Thyroid gland (tissue), 4 donors: Measurements from ENCODE around the gene NTN1.

Source experiments
- CTCF ChIP-seq, 6 experiments: fragments of 200-600 bp in 3 of 6; fragments of 450-650 bp in 3 of 6; sonication (generic) in 3 of 6; IDR thresholded peaks; one replicate each; pipeline ENCODE4 v1.5.1; 2016 to 2019; ENCODE audit warnings: antibody characterized with exemption in 6 of 6, mild to moderate bottlenecking in 2 of 6, inconsistent platforms in 1 of 6, moderate library complexity in 1 of 6
- POLR2A ChIP-seq, 2 donors: fragments of 450-650 bp; IDR thresholded peaks; one replicate each; pipeline ENCODE4 v1.6.1; 2017; ENCODE audit warnings: antibody characterized with exemption in 2 of 2, mild to moderate bottlenecking in 2 of 2, moderate library complexity in 1 of 2

GRCh38 chr17:8986295-8986694, 35.0 kb upstream of the NTN1 start:
- no peak for TF ChIP-seq CTCF (IDR thresholded peaks at IDR 0.05)
- TF ChIP-seq POLR2A (IDR thresholded peaks at IDR 0.05): no peak
